Stimulated activated CD8-positive, alpha-beta memory T cell treated with anti-CD3 and anti-CD28 coated beads, Interleukin-2, amount 100 ng/mL, for 1 hour (primary cell): ENCODE results near the gene TSNAXIP1.
"Not testable (repeated sequence)": the region's sequence is repeated elsewhere in the genome, so short reads cannot be mapped to it uniquely, and the experiment has no call there.

Experiments
- DNase-seq, 2 donors: peaks; one replicate each; pipeline ENCODE4 v3.0.0-alpha.2; 2020; ENCODE audit warnings: low read depth in 2 of 2

The TSNAXIP1 gene

DNA sequence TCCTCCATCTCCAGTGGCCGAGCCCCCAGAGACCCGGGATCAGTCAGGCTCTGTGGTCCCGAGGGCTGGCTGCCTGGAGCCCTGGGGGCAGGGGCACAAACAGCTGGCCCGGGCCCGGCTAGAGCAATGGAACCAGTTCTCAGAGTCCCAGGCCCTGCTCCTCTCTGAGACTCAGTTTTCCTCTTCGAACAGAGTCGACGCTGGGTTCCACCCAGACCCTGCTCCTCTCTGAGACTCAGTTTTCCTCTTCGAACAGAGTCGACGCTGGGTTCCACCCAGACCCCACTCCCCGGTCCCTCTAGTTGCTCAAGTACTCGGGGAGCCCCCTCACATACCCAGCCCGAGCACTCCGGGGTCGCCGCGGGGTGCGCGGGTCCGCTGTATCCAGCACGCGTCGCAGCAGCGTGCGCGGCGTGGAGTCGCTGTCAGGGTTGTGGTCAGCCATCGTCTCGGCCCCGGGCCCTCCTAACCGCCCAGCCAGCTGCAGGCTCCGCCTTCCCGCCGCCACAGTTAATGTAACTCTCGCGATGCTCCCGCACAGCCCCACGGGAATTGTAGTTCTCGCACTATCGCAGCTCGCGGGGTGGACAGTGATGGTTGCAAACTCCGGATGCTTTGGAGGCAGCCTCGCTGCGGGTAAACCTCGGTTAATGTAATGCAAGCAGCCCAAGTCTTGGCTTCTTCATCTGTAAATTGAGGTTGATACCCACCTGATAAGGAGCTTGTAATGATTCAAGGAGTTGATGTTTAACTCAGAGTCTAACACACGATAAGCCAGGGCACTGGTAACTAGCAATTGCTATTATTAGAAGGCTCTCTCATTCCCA, 26.9 kb downstream of the TSNAXIP1 start:
- DNase-seq = peak; percentile 79 to 82

DNA sequence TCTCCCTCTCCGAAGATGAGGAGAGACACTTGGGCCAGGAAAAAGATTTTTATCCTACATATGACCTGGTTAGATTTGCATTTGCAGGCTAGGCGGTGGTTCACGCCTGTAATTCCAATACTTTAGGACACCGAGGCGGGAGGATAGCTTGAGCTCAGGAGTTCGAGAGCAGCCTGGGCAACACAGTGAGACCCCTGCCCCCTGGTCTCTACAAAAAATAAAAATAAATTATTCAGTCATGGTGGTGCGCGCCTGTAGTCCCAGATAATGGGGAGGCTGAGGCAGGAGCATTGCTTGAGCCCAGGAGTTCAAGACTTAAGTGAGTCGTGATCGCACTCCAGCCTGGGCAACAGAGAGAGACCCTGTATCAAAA, 27.5 kb downstream of the TSNAXIP1 start:
- DNase-seq = no peak

DNA sequence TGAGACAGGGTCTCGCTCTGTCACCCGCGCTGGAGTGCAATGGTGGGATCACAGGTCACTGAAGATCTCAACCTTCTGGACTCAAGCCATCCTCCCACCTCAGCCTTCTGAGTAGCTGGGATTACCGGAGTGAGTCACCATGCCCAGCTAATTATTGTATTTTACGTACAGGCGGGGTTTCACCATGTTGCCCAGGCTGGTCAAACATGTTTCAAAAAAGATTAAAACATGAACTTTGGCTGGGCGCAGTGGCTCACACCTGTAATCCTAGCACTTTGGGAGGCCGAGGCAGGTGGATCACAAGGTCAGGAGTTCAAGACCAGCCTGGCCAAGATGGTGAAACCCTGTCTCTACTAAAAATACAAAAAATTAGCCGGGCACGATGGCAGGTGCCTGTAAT, 30.5 kb downstream of the TSNAXIP1 start:
- DNase-seq = not testable (repeated sequence)

- DNase-seq = no peak
These were observed 31.1 kb downstream of the TSNAXIP1 start for GRCh38 chr16:67837811-67838210.

DNA sequence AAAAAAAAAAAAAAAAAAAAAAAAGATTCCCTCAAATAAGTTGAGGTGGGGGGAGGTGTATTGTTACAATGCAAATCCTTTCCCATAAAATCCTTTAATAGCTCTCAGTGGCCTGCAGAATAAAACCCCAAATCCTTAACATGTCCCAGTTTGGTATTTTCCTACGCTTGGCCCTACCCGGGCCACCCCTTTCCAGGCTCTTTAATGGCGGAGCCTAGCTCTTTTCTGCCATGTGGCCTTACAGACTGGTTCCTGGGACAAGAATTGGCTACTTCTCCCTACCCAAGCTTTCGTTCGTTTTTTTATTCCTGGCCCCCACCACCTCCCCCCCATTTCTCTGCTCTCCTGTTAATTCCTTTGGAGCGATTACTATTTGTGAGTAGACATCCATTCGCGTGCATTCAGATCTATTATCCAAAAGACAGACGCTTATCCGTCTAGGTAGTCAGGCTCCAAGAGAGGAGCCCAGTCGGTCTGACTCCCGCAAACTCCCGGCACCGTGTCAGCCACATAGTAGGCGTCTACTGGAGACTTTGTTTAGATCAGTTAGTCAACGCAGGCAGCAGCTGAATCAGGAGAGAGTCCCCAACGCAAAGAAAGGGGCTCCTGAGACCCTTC, 34.6 kb downstream of the TSNAXIP1 start:
- DNase-seq = no peak

DNA sequence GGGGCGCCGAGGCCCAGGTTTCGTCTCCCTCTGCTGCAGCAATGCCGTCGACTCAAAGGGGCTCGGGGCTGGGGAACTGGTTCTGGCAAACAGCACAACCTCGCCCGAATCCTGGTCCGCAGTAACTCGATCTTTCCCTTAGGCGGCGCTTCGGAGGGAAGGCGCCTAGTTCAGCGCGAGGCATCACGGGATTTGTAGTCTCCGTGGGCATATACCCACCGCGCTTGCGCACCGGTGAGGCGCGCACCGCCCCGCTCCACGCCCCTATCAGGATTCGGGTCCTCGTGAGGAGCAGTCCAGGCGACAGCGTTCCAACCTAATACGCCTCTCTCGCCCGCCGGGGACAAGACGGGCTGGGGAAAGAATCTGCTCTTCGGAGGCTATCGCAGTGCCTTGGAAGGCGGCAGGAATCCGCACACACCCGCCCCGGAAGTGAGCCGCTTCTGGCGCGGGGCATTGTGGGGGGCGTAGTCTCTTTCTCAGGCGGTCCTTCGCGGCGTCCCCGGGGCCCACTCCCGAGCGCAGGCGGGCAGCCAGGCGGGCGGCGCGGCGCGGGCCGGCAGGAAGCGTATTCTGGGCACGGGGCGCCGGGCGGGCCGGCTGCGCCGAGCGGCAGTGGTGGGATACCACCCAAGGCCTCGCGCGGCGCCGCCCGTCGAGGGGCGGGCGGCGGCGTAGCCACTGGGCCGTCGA, 35.3 kb downstream of the TSNAXIP1 start, which contains the start of gene THAP11:
THAP11 (plus strand) TSS at position 505 of the 693 bp plus-strand sequence. CDS start 235 bp downstream, outside the sequence.
- peak; percentile 86 to 89 for DNase-seq

DNA sequence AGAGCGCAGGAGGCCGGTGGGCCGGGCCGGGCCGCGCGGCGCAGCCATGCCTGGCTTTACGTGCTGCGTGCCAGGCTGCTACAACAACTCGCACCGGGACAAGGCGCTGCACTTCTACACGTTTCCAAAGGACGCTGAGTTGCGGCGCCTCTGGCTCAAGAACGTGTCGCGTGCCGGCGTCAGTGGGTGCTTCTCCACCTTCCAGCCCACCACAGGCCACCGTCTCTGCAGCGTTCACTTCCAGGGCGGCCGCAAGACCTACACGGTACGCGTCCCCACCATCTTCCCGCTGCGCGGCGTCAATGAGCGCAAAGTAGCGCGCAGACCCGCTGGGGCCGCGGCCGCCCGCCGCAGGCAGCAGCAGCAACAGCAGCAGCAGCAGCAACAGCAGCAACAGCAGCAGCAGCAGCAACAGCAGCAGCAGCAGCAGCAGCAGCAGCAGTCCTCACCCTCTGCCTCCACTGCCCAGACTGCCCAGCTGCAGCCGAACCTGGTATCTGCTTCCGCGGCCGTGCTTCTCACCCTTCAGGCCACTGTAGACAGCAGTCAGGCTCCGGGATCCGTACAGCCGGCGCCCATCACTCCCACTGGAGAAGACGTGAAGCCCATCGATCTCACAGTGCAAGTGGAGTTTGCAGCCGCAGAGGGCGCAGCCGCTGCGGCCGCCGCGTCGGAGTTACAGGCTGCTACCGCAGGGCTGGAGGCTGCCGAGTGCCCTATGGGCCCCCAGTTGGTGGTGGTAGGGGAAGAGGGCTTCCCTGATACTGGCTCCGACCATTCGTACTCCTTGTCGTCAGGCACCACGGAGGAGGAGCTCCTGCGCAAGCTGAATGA, 36.0 kb downstream of the TSNAXIP1 start:
- DNase-seq = peak; percentile 20 to 28

DNA sequence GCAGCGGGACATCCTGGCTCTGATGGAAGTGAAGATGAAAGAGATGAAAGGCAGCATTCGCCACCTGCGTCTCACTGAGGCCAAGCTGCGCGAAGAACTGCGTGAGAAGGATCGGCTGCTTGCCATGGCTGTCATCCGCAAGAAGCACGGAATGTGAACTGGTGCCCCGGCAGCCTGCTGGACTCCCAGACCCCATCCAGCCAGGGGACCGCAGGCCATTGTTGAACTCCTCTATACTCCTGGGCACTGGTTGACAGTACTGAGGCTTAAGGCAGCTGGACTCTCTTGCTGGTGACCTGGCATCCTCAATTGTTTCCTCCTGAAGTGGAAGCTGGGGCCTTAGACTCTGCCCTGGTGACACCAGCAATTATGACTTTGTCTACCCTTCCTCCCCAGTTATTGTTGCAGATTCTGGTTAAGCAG, 36.7 kb downstream of the TSNAXIP1 start:
- DNase-seq = no peak

- DNase-seq = no peak
These were observed 37.8 kb downstream of the TSNAXIP1 start for GRCh38 chr16:67844497-67844896.

GRCh38 chr16:67845291-67846062, 38.8 kb downstream of the TSNAXIP1 start:
- no peak for DNase-seq

DNA sequence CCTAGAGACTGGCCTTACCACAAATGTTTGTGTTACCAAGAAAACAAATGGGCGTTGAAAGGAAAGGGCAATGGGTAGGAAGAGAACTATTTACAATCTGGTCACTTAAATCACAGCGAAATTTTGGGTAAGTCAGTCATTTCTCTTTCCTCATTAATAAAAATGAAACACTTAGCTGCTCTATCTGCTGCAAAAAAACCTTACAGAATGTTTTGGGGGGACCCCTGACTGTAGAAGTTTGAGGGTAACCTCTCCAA, 39.3 kb downstream of the TSNAXIP1 start:
- DNase-seq = no peak

GRCh38 chr16:67846320-67847063, 39.8 kb downstream of the TSNAXIP1 start, which contains the start of gene NUTF2:
Gene NUTF2, plus strand, starts transcription at chr16:67846933. Its CDS starts 18,198 bp downstream, at chr16:67865131.
- DNase-seq = peak; percentile 84 to 90

- DNase-seq = no peak
These were observed 40.6 kb downstream of the TSNAXIP1 start, which contains the start of gene CENPT for GRCh38 chr16:67847064-67847861. Gene CENPT, minus strand, starts transcription at chr16:67847693. Its CDS starts 13,834 bp downstream, at chr16:67833859.

DNA sequence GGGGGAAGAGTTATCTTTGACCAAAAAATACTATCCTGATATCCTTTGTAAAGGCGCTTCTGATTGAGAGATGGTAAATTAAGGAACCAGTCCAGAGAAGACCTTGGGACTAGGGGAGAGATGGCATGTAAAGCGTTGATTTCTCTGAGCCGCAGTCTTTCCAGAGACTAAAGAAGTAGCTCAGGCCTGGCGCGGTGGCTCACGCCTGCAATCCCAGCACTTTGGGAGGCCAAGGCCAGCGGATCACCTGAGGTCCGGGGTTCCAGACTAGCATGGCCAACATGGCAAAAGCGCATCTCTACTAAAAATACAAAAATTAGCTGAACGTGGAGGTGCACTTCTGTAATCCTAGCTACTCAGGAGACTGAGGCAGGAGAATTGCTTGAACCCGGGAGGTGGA, 41.4 kb downstream of the TSNAXIP1 start:
- DNase-seq = no peak

- DNase-seq = no peak
These were observed 47.0 kb downstream of the TSNAXIP1 start for GRCh38 chr16:67853670-67854069.

DNA sequence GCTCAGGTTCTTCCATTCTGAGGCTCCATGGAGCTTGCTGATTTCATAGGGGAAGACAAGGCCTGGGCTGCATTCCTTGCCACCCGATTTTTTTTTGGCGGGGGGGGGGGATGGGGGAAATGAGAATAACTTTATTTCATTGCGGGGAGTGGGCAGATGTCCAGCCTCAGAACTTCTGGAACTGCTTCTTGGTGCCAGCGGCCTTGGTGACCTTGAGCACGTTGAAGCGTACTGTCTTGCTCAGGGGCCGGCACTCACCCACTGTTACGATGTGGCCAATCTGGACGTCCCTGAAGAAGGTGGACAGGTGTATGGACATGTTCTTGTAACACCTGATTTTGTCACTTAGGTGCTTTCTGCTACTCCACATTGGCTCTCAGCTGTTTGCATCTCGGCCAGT, 49.1 kb downstream of the TSNAXIP1 start:
- DNase-seq = no peak

DNA sequence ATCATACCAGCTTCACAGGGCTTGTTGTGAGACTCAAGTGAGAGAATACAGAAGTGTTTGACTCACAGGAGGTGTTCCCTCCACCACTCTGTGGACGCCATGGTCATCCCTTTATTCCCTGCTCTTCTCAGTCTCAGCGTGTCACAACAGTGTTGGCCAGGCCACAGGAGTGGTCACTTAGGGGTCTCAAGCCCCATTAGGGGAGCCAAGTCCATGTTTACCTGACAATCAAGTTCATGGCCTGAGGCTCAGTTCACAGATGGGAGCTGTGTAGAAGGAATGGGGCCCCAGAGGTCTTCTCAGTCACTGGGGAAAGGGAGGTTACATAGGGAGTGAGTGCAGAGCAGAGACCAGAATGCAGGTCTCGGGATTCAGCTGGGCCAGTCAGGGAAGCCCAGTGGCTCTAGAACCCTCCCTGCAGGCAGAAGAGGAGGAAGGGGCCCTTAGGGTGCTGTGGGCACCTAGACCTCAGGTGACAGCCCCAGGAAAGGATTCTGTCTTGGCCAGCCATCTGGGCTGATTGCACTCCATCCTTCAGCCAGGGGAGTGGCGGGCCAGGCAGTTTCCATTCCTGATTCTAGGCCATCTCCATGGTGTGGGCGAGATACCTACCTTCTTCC, 50.3 kb downstream of the TSNAXIP1 start:
- DNase-seq = no peak

DNA sequence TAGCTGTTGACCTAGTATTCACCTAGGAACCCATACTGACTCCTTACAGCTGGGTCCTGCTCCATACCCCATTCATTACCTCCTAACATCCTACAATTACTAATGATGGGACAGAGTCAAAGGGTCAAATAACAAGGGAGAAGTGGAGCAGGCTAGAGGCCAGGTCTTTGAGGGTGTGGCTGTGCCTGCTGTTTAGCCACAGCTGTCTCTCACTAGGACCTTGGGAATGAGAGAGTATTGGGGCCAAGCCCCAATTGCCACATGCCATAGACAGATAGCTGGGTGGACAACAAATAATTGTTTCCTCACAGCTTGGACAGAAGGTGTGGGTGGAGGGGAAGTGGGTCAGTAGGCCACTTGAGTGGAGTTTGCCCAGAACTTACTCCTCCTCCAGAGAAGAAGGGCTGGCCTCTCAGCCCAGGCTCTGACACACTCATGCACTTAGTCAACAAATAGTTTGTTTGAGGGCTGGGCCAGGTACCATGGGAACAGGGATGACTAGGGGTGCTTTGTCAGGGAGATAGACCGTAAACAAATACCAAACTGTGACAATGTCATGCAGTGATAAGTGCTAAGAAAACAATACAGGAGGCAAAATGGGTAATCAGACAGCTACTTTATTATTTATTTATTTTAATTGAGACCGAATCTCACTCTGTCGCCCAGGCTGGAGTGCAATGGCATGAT, 51.0 kb downstream of the TSNAXIP1 start:
- DNase-seq = no peak
